Measurements from ENCODE around the gene NXNL1. TPM values are rescaled to one million over a fixed set of nuclear protein-coding genes. Genes with fewer than 3 reads are reported as not detected.
"Not testable (repeated sequence)": the region's sequence is repeated elsewhere in the genome, so short reads cannot be mapped to it uniquely, and the experiment has no call there.

Gene NXNL1
- polyA plus RNA-seq = 1 to 10 TPM in 2 of 3 donors, under 1 TPM in 1; 0.07 to 1.6 (median 1.6) TPM

- no peak within 1 kb of the TSS for H3K27ac ChIP-seq (ENCODE audit: low read depth, low read length)
- 79 to 89% (median 88%) methylated on average over 26 of the region's 26 CpGs for WGBS, 3 donors
Observed at GRCh38 chr19:17460372-17461230, at the start of gene NXNL1. NXNL1 (minus strand) TSS chr19:17460926; CDS start chr19:17460869, 57 bp downstream.

GRCh38 chr19:17508558-17508933, 47.8 kb upstream of the NXNL1 start:
- 89 to 96% (median 90%) methylated on average over 3 of the region's 3 CpGs for WGBS, 3 donors
- H3K27ac ChIP-seq (ENCODE audit: low read depth, low read length) = not testable (repeated sequence)

GRCh38 chr19:17506745-17507144, 46.0 kb upstream of the NXNL1 start:
- 76 to 83% (median 81%) methylated on average over 8 to 9 of the region's 9 CpGs for whole genome bisulfite sequencing, 3 donors
- H3K27ac ChIP-seq (ENCODE audit: low read depth, low read length) = no peak overlapping the region

- H3K27ac ChIP-seq (ENCODE audit: low read depth, low read length) = no peak overlapping the region
- 43 to 85% (median 67%) methylated on average over 10 of the region's 10 CpGs for WGBS, 3 donors
Observed at GRCh38 chr19:17505223-17505622, 44.5 kb upstream of the NXNL1 start.

GRCh38 chr19:17504456-17504855, 43.7 kb upstream of the NXNL1 start:
- 81 to 89% (median 86%) methylated on average over 13 of the region's 13 CpGs for WGBS, 3 donors
- H3K27ac ChIP-seq (ENCODE audit: low read depth, low read length) = no peak overlapping the region

- 91 to 98% (median 95%) methylated on average over 2 of the region's 2 CpGs for WGBS, 3 donors
- H3K27ac ChIP-seq (ENCODE audit: low read depth, low read length) = no peak overlapping the region
Observed at GRCh38 chr19:17504030-17504429, 43.3 kb upstream of the NXNL1 start.

GRCh38 chr19:17503240-17503639, 42.5 kb upstream of the NXNL1 start:
- H3K27ac ChIP-seq (ENCODE audit: low read depth, low read length) = no peak overlapping the region
- 91 to 95% (median 94%) methylated on average over 6 of the region's 6 CpGs for WGBS, 3 donors

GRCh38 chr19:17500447-17501198, 39.9 kb upstream of the NXNL1 start:
- no peak overlapping the region for H3K27ac ChIP-seq (ENCODE audit: low read depth, low read length)
- WGBS, 3 donors = 91 to 93% (median 93%) methylated on average over 25 to 27 of the region's 27 CpGs

- H3K27ac ChIP-seq (ENCODE audit: low read depth, low read length) = no peak overlapping the region
- 33 to 62% (median 39%) methylated on average over 21 of the region's 21 CpGs for WGBS, 3 donors
Observed at GRCh38 chr19:17499648-17500446, 39.1 kb upstream of the NXNL1 start.

- H3K27ac ChIP-seq (ENCODE audit: low read depth, low read length) = not testable (repeated sequence)
- 65 to 78% (median 75%) methylated on average over 10 to 12 of the region's 12 CpGs for WGBS, 3 donors
Observed at GRCh38 chr19:17499025-17499424, 38.3 kb upstream of the NXNL1 start.

GRCh38 chr19:17497149-17497798, 36.5 kb upstream of the NXNL1 start:
- no peak overlapping the region for H3K27ac ChIP-seq (ENCODE audit: low read depth, low read length)
- WGBS, 3 donors = 73 to 87% (median 87%) methylated on average over 40 to 41 of the region's 41 CpGs

- H3K27ac ChIP-seq (ENCODE audit: low read depth, low read length) = no peak overlapping the region
- 34 to 38% (median 37%) methylated on average over 14 of the region's 14 CpGs for WGBS, 3 donors
Observed at GRCh38 chr19:17496337-17496997, 35.7 kb upstream of the NXNL1 start.

- 62 to 67% (median 66%) methylated on average over 9 of the region's 9 CpGs for WGBS, 3 donors
- no peak overlapping the region for H3K27ac ChIP-seq (ENCODE audit: low read depth, low read length)
Observed at GRCh38 chr19:17495639-17496296, 35.0 kb upstream of the NXNL1 start.

- no peak overlapping the region for H3K27ac ChIP-seq (ENCODE audit: low read depth, low read length)
- 82 to 96% (median 82%) methylated on average over 5 of the region's 5 CpGs for WGBS, 3 donors
Observed at GRCh38 chr19:17491287-17491686, 30.6 kb upstream of the NXNL1 start.

- no peak overlapping the region for H3K27ac ChIP-seq (ENCODE audit: low read depth, low read length)
- 50 to 68% (median 52%) methylated on average over 4 of the region's 4 CpGs for WGBS, 3 donors
Observed at GRCh38 chr19:17490411-17490810, 29.7 kb upstream of the NXNL1 start.

GRCh38 chr19:17489392-17490030, 28.8 kb upstream of the NXNL1 start:
- 67 to 72% (median 71%) methylated on average over 9 of the region's 9 CpGs for WGBS, 3 donors
- H3K27ac ChIP-seq (ENCODE audit: low read depth, low read length) = no peak overlapping the region

Data from adipose tissue (tissue), 3 donors.